ENCODE data around the gene GRM3.

DNA sequence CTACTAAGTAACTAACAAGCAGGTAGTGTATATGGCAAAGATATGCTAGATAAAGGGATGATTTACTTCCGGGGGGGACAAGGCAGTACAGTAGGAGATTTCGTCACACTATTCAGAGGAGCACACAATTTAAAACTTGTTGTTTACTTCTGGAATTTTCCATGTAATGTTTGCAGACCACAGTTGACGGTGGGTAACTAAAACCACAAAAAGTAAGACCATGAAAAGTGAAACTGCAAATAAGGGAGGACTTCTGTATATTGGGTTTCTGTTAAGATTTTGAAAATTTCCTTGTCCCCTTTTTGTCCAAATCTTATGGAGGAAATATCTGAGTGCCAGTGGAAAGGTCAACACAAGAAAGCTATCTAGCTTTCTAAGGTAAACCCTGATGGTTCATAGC is 245.8 kb downstream of the GRM3 start:
- no peak for TF ChIP-seq CTCF (IDR thresholded peaks at IDR 0.05)
- TF ChIP-seq, protein P1, sequence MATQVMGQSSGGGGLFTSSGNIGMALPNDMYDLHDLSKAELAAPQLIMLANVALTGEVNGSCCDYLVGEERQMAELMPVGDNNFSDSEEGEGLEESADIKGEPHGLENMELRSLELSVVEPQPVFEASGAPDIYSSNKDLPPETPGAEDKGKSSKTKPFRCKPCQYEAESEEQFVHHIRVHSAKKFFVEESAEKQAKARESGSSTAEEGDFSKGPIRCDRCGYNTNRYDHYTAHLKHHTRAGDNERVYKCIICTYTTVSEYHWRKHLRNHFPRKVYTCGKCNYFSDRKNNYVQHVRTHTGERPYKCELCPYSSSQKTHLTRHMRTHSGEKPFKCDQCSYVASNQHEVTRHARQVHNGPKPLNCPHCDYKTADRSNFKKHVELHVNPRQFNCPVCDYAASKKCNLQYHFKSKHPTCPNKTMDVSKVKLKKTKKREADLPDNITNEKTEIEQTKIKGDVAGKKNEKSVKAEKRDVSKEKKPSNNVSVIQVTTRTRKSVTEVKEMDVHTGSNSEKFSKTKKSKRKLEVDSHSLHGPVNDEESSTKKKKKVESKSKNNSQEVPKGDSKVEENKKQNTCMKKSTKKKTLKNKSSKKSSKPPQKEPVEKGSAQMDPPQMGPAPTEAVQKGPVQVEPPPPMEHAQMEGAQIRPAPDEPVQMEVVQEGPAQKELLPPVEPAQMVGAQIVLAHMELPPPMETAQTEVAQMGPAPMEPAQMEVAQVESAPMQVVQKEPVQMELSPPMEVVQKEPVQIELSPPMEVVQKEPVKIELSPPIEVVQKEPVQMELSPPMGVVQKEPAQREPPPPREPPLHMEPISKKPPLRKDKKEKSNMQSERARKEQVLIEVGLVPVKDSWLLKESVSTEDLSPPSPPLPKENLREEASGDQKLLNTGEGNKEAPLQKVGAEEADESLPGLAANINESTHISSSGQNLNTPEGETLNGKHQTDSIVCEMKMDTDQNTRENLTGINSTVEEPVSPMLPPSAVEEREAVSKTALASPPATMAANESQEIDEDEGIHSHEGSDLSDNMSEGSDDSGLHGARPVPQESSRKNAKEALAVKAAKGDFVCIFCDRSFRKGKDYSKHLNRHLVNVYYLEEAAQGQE (IDR thresholded peaks at IDR 0.05) = no peak
- TF ChIP-seq EP300 (IDR thresholded peaks at IDR 0.05) = no peak
- TF ChIP-seq CHD4 (IDR thresholded peaks at IDR 0.05; ENCODE audit: borderline replicate concordance) = no peak
- no peak for TF ChIP-seq JUNB (IDR thresholded peaks at IDR 0.05)
- no peak for TF ChIP-seq POLR2A (IDR thresholded peaks at IDR 0.05; ENCODE audit: low read length)
- no peak for TF ChIP-seq MAZ (IDR thresholded peaks at IDR 0.05; ENCODE audit: borderline replicate concordance, low read depth, low read length)
- no peak for TF ChIP-seq MAX (IDR thresholded peaks at IDR 0.05)
- no peak for TF ChIP-seq CEBPB (IDR thresholded peaks at IDR 0.05)

Measured in A549 (cell line).